Measurements from ENCODE around the gene PCDHGA12. TPM values are rescaled to one million over a fixed set of nuclear protein-coding genes. Genes with fewer than 3 reads are reported as not detected.
"Not testable (repeated sequence)": the region's sequence is repeated elsewhere in the genome, so short reads cannot be mapped to it uniquely, and the experiment has no call there.

The PCDHGA12 gene
- total and polyA plus RNA-seq, 12 donors, result 1.6 to 9.2 (median 5.9) TPM

GRCh38 chr5:141422742-141423291 lies 7.5 kb upstream of the PCDHGA12 start:
- intact Hi-C loops (cut with DNase I), result loop anchor here in 3 of 10 donors (5.0 to 10.0 kb wide), 3 partner anchors 81 to 102 kb away; partner anchors contain the start of gene PCDHGA3 (in 1 of the 3)
- peaks cover 0 to 20% (median 6%) of the 10 kb centered on the region in 9 donors for H3K4me1 ChIP-seq

DNA sequence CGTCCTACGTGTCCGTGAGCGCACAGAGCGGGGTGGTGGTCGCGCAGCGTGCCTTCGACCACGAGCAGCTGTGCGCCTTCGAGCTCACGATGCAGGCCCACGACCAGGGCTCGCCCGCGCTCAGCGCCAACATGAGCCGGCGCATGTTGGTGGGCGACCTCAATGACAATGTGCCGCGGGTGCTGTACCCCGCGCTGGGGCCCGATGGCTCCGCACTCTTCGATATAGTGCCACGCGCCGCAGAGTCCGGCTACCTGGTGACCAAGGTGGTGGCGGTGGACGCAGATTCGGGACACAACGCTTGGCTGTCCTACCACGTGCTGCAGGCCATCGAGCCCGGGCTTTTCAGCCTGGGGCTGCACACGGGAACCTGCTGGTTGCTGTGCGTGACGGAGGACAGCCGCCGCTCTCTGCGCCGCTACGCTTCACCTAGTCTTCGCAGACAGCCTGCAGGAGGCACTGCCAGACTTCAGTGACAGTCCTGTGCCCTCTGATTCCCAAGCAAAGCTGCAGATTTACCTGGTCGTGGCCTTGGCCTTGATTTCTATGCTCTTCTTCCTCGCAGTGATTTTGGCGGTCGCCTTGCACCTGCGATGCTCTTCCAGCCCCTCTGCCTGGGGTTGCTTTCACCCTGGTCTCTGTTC lies 2.4 kb upstream of the PCDHGA12 start:
- DNase-seq (no peak), ATAC-seq (peak in 1 of 8 donors; percentile 18)
- WGBS, 2 donors, result 54 to 55% methylated on average over 53 of the region's 53 CpGs
- Histone ChIP-seq H3K27me3 (peaks cover 0 to 98% (median 0%) of the 10 kb centered on the region in 7 donors), H3K4me1 (peaks cover 0 to 22% (median 0%) of the 10 kb centered on the region in 9 donors), H3K27ac (no peak overlapping the region), H3K9me3 (peaks cover 0 to 100% (median 77%) of the 10 kb centered on the region in 11 donors), H3K36me3 (peaks cover 0 to 60% (median 0%) of the 10 kb centered on the region in 9 donors), H3K4me3 (no peak overlapping the region)
- intact Hi-C loops (cut with DNase I), result loop anchor here in 2 of 10 donors (5.0 to 10.0 kb wide), 2 partner anchors 94 to 97 kb away; no protein-coding TSS in a partner anchor
- TF ChIP-seq, protein P1, sequence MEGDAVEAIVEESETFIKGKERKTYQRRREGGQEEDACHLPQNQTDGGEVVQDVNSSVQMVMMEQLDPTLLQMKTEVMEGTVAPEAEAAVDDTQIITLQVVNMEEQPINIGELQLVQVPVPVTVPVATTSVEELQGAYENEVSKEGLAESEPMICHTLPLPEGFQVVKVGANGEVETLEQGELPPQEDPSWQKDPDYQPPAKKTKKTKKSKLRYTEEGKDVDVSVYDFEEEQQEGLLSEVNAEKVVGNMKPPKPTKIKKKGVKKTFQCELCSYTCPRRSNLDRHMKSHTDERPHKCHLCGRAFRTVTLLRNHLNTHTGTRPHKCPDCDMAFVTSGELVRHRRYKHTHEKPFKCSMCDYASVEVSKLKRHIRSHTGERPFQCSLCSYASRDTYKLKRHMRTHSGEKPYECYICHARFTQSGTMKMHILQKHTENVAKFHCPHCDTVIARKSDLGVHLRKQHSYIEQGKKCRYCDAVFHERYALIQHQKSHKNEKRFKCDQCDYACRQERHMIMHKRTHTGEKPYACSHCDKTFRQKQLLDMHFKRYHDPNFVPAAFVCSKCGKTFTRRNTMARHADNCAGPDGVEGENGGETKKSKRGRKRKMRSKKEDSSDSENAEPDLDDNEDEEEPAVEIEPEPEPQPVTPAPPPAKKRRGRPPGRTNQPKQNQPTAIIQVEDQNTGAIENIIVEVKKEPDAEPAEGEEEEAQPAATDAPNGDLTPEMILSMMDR (IDR thresholded peaks at IDR 0.05), result no peak

More at GRCh38 chr5:141422742-141423291, 7.5 kb upstream of the PCDHGA12 start:
- H3K36me3 ChIP-seq, result peaks cover 0 to 65% (median 0%) of the 10 kb centered on the region in 9 donors
- H3K9me3 ChIP-seq, result peaks cover 0 to 100% (median 82%) of the 10 kb centered on the region in 11 donors
- no peak overlapping the region for H3K4me3 ChIP-seq
- TF ChIP-seq, protein P1 (IDR thresholded peaks at IDR 0.05), result no peak
- peaks cover 0 to 99% (median 0%) of the 10 kb centered on the region in 7 donors for H3K27me3 ChIP-seq
- ATAC-seq (no peak), DNase-seq (no peak)
- H3K27ac ChIP-seq, result no peak overlapping the region
- 31 to 35% methylated on average over 42 of the region's 42 CpGs for WGBS, 2 donors

GRCh38 chr5:141431286-141431685 lies 979 bp downstream of the PCDHGA12 start:
- Histone ChIP-seq H3K9me3 (peaks cover 0 to 100% (median 79%) of the 10 kb centered on the region in 11 donors), H3K27me3 (peaks cover 0 to 71% (median 0%) of the 10 kb centered on the region in 7 donors), H3K4me3 (peak overlapping the region in 9 of 10 donors; percentile 24 to 52 (median 40)), H3K27ac (peak overlapping the region in 2 of 10 donors; percentile 5 to 52), H3K4me1 (peaks cover 0 to 22% (median 0%) of the 10 kb centered on the region in 9 donors), H3K36me3 (peaks cover 0 to 45% (median 0%) of the 10 kb centered on the region in 9 donors)
- TF ChIP-seq, protein P1 (IDR thresholded peaks at IDR 0.05), result no peak
- 21 to 28% methylated on average over 37 of the region's 37 CpGs for WGBS, 2 donors
- DNase-seq, result no peak
- ATAC-seq, result peak in 6 of 8 donors; percentile 11 to 58 (median 36)
- intact Hi-C loops (cut with DNase I), result loop anchor here in 6 of 10 donors (2.0 to 5.0 kb wide), 4 partner anchors 91 to 130 kb away; no protein-coding TSS in a partner anchor

GRCh38 chr5:141432308-141432707 lies 2.0 kb downstream of the PCDHGA12 start:
- H3K9me3 ChIP-seq, result peaks cover 0 to 100% (median 70%) of the 10 kb centered on the region in 11 donors
- intact Hi-C loops (cut with DNase I), result loop anchor here in 4 of 10 donors (5.0 kb wide), 2 partner anchors 90 to 95 kb away; no protein-coding TSS in a partner anchor
- H3K4me1 ChIP-seq, result peaks cover 0 to 22% (median 0%) of the 10 kb centered on the region in 9 donors
- not testable (repeated sequence) for H3K27ac ChIP-seq, ATAC-seq, DNase-seq, H3K4me3 ChIP-seq
- peaks cover 0 to 45% (median 0%) of the 10 kb centered on the region in 9 donors for H3K36me3 ChIP-seq
- 40 to 42% methylated on average over 38 of the region's 38 CpGs for WGBS, 2 donors
- peaks cover 0 to 61% (median 0%) of the 10 kb centered on the region in 7 donors for H3K27me3 ChIP-seq

- whole genome bisulfite sequencing, 2 donors, result 46% methylated on average over 28 to 29 of the region's 29 CpGs
- H3K9me3 ChIP-seq, result peaks cover 0 to 100% (median 70%) of the 10 kb centered on the region in 11 donors
- not testable (repeated sequence) for ATAC-seq, H3K4me3 ChIP-seq, H3K27ac ChIP-seq, DNase-seq
- intact Hi-C loops (cut with DNase I), result loop anchor here in 4 of 10 donors (5.0 kb wide), 2 partner anchors 90 to 95 kb away; no protein-coding TSS in a partner anchor
- peaks cover 0 to 45% (median 0%) of the 10 kb centered on the region in 9 donors for H3K36me3 ChIP-seq
- H3K27me3 ChIP-seq, result peaks cover 0 to 57% (median 0%) of the 10 kb centered on the region in 7 donors
- H3K4me1 ChIP-seq, result peaks cover 0 to 22% (median 0%) of the 10 kb centered on the region in 9 donors
These were observed 2.4 kb downstream of the PCDHGA12 start for GRCh38 chr5:141432726-141433125.

Data from heart right ventricle (tissue), 16 donors.